K562 (cell line): ENCODE data around the gene SLC34A1. TPM values are rescaled to one million over a fixed set of nuclear protein-coding genes. Genes with fewer than 3 reads are reported as not detected.
A peak's percentile ranks its signal among the peaks of the same experiment; 100 is the strongest.

Experiments used
- ARID1B ChIP-seq: fragments of 450-650 bp; IDR thresholded peaks from 2 replicates; pipeline ENCODE4 v1.6.1; 2016; ENCODE audit warnings: antibody characterized with exemption, mild to moderate bottlenecking, inconsistent platforms
- COPS2 ChIP-seq: fragments of 450-650 bp; conservative IDR thresholded peaks from 2 replicates; pipeline ENCODE4 v1.6.1; 2016; ENCODE audit warnings: mild to moderate bottlenecking, moderate library complexity
- E2F3 ChIP-seq: fragments of 250-450 bp; sonication (Bioruptor Pico); IDR thresholded peaks from 2 replicates; pipeline ENCODE4 v1.4.0; 2020; ENCODE audit warnings: mild to moderate bottlenecking
- FOXP1 ChIP-seq: sonication (generic); formaldehyde crosslinking; IDR thresholded peaks from 2 replicates; pipeline ENCODE4 v1.8.0; 2022; ENCODE audit warnings: mild to moderate bottlenecking, missing genetic modification reagents
- GATAD2A ChIP-seq: fragments of 450-650 bp; IDR thresholded peaks from 2 replicates; pipeline ENCODE4 v1.6.1; 2017
- HNRNPK ChIP-seq: fragments of 200-400 bp; formaldehyde crosslinking; IDR thresholded peaks from one replicate; pipeline ENCODE4 v1.6.1; 2018; ENCODE audit warnings: mild to moderate bottlenecking, low read depth, low read length; ENCODE audit not compliant: poor library complexity, severe bottlenecking
- KLF10 ChIP-seq: fragments of 250-450 bp; sonication (Bioruptor Pico); IDR thresholded peaks from 2 replicates; pipeline ENCODE4 v1.6.1; 2021; ENCODE audit warnings: matching md5 sums
- NFYB ChIP-seq: IDR thresholded peaks from 2 replicates; pipeline ENCODE4 v1.6.1; 2011; ENCODE audit warnings: mild to moderate bottlenecking, moderate library complexity; ENCODE audit not compliant: insufficient read length; ENCODE audit errors: extremely low read depth
- PYGO2 ChIP-seq: fragments of 450-650 bp; IDR thresholded peaks from 2 replicates; pipeline ENCODE4 v1.6.1; 2016; ENCODE audit warnings: mild to moderate bottlenecking, missing genetic modification characterization, moderate library complexity, missing compliant biosample characterization
- RBBP5 ChIP-seq: fragments of 200-600 bp; sonication (generic); IDR thresholded peaks from 2 replicates; pipeline ENCODE4 v1.6.1; 2012; ENCODE audit warnings: borderline replicate concordance, mild to moderate bottlenecking, low read length, control low read depth, inconsistent platforms; ENCODE audit not compliant: insufficient read depth, poor library complexity, severe bottlenecking
- TBP ChIP-seq: optimal IDR thresholded peaks from 2 replicates; pipeline ENCODE3; 2011; ENCODE audit warnings: low read depth, low read length, improper control_type of control experiment
- ZNF124 ChIP-seq: sonication (generic); formaldehyde crosslinking; IDR thresholded peaks from 2 replicates; pipeline ENCODE4 v1.8.1; 2022; ENCODE audit warnings: missing genetic modification reagents
- ZNF24 ChIP-seq: fragments of 450-650 bp; IDR thresholded peaks from 2 replicates; pipeline ENCODE4 v1.6.1; 2016
- ZNF41 ChIP-seq: fragments of 250-450 bp; sonication (Bioruptor Pico); conservative IDR thresholded peaks from 2 replicates; pipeline ENCODE4 v1.4.0; 2020; ENCODE audit warnings: mild to moderate bottlenecking
- ZSCAN32 ChIP-seq: fragments of 450-650 bp; formaldehyde crosslinking; IDR thresholded peaks from 2 replicates; pipeline ENCODE4 v1.4.0; 2020; ENCODE audit warnings: mild to moderate bottlenecking, moderate library complexity
- polyA plus RNA-seq, 8 experiments: library from polyadenylated mRNA; depleted of rRNA in 4 of 8; stranded (reverse) in 5 of 8; unstranded in 3 of 8; fragments of >200 nt; fragmentation: Nextera tagmentation in 2 of 8; fragmentation: Illumina TruSeq in 1 of 8; extraction: Ambion mirVana in 2 of 8; extraction: Trizol in 1 of 8; gene quantifications; 2 replicates each; pipeline versions ENCODE4 v1.2.1 to v1.2.3, GENCODE V29; 2011 to 2014; ENCODE audit warnings: inconsistent platforms in 1 of 8, missing spikeins in 1 of 8
- total RNA-seq, 7 experiments: library from RNA; depleted of rRNA in 6 of 7; stranded (reverse); fragments of >200 nt in 6 of 7; fragmentation: Illumina TruSeq in 2 of 7; extraction: Trizol in 2 of 7; gene quantifications; 2 replicates each; pipeline versions ENCODE4 v1.2.1 to v1.2.3, GENCODE V29; 2011 to 2021; ENCODE audit warnings: low replicate concordance in 1 of 7
- TF ChIP-seq, protein P1 (sequence below): fragments of 450-650 bp; formaldehyde crosslinking; IDR thresholded peaks from 2 replicates; pipeline ENCODE4 v1.4.0; 2020; ENCODE audit warnings: mild to moderate bottlenecking, mixed read lengths
- TF ChIP-seq, protein P2 (sequence below): sonication (generic); formaldehyde crosslinking; IDR thresholded peaks from 2 replicates; pipeline ENCODE4 v1.8.0; 2023; ENCODE audit warnings: missing genetic modification reagents, mild to moderate bottlenecking, borderline replicate concordance
- TF ChIP-seq, protein P3 (sequence below): fragments of 250-450 bp; sonication (Bioruptor Pico); IDR thresholded peaks from 2 replicates; pipeline ENCODE4 v1.5.0; 2021; ENCODE audit warnings: mild to moderate bottlenecking, moderate library complexity

The SLC34A1 gene
- total and polyA plus RNA-seq, 9 of the 15 experiments (the other 6 are each of a cell fraction or from before 2014, with no cell fraction given) = not detected

DNA sequence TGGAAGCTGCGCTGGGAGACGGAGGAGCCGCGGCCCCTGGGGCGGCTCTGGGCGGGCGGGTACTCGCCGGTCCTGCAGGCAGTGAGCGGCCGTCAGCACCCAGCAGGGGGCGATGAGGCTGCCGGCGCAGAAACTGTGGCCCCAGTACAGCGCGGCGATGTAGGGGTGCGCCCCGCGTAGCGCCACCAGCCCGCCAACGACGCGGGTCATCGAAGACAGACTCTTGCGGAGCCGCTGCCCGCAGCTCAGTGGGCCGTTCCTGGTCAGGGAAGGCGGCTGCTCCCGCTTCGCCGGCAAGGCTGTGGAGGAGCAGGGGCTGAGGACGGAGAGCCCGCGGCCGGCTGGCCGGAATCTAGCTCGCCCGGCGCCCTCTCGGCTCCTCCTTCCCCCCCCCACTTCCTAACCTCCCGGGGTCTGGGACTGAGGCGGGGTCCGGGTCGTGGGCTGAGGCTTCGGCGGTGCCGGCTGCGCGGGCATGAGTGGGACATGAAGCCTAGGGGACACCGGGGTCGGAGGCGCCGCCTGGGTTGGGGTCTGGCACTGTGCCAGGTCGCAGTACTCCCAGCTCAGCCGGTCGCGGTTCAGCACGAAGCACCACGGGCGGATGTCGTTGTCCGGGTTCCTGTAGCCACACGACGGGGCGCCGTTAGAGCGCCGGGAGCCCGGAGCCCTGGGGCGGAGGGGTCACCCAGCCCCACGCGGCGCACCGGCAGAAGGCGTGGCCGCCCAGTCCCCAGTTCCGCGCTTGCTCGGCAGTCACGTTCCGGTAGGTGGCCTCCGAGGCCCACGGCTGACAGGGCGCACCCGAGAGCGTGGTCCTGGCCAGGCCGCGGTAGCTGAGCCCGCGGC, 19.8 kb downstream of the SLC34A1 start (continued):
- TF ChIP-seq, protein P1, sequence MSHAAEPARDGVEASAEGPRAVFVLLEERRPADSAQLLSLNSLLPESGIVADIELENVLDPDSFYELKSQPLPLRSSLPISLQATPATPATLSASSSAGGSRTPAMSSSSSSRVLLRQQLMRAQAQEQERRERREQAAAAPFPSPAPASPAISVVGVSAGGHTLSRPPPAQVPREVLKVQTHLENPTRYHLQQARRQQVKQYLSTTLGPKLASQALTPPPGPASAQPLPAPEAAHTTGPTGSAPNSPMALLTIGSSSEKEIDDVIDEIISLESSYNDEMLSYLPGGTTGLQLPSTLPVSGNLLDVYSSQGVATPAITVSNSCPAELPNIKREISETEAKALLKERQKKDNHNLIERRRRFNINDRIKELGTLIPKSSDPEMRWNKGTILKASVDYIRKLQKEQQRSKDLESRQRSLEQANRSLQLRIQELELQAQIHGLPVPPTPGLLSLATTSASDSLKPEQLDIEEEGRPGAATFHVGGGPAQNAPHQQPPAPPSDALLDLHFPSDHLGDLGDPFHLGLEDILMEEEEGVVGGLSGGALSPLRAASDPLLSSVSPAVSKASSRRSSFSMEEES (CRISPR knock-in tag) = no peak
- TF ChIP-seq TBP (peak; percentile 59), ARID1B (peak; percentile 55), NFYB (no peak), ZNF24 (no peak), ZNF124 (CRISPR knock-in tag) (0 out of 2 replicates have a peak, but pooled peaks have one; percentile 64), ZNF41 (CRISPR knock-in tag) (no peak), ZSCAN32 (no peak), PYGO2 (tag) (no peak), GATAD2A (peak; percentile 83), FOXP1 (peak; percentile 83; the same call in 1 of the 2 replicates), COPS2 (no peak), HNRNPK (peak; percentile 78), E2F3 (CRISPR knock-in tag) (peak; percentile 50; the same call in 1 of the 2 replicates), KLF10 (no peak), RBBP5 (peak; percentile 37)
- TF ChIP-seq, protein P2, sequence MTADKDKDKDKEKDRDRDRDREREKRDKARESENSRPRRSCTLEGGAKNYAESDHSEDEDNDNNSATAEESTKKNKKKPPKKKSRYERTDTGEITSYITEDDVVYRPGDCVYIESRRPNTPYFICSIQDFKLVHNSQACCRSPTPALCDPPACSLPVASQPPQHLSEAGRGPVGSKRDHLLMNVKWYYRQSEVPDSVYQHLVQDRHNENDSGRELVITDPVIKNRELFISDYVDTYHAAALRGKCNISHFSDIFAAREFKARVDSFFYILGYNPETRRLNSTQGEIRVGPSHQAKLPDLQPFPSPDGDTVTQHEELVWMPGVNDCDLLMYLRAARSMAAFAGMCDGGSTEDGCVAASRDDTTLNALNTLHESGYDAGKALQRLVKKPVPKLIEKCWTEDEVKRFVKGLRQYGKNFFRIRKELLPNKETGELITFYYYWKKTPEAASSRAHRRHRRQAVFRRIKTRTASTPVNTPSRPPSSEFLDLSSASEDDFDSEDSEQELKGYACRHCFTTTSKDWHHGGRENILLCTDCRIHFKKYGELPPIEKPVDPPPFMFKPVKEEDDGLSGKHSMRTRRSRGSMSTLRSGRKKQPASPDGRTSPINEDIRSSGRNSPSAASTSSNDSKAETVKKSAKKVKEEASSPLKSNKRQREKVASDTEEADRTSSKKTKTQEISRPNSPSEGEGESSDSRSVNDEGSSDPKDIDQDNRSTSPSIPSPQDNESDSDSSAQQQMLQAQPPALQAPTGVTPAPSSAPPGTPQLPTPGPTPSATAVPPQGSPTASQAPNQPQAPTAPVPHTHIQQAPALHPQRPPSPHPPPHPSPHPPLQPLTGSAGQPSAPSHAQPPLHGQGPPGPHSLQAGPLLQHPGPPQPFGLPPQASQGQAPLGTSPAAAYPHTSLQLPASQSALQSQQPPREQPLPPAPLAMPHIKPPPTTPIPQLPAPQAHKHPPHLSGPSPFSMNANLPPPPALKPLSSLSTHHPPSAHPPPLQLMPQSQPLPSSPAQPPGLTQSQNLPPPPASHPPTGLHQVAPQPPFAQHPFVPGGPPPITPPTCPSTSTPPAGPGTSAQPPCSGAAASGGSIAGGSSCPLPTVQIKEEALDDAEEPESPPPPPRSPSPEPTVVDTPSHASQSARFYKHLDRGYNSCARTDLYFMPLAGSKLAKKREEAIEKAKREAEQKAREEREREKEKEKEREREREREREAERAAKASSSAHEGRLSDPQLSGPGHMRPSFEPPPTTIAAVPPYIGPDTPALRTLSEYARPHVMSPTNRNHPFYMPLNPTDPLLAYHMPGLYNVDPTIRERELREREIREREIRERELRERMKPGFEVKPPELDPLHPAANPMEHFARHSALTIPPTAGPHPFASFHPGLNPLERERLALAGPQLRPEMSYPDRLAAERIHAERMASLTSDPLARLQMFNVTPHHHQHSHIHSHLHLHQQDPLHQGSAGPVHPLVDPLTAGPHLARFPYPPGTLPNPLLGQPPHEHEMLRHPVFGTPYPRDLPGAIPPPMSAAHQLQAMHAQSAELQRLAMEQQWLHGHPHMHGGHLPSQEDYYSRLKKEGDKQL (CRISPR knock-in tag) = no peak
- TF ChIP-seq, protein P3, sequence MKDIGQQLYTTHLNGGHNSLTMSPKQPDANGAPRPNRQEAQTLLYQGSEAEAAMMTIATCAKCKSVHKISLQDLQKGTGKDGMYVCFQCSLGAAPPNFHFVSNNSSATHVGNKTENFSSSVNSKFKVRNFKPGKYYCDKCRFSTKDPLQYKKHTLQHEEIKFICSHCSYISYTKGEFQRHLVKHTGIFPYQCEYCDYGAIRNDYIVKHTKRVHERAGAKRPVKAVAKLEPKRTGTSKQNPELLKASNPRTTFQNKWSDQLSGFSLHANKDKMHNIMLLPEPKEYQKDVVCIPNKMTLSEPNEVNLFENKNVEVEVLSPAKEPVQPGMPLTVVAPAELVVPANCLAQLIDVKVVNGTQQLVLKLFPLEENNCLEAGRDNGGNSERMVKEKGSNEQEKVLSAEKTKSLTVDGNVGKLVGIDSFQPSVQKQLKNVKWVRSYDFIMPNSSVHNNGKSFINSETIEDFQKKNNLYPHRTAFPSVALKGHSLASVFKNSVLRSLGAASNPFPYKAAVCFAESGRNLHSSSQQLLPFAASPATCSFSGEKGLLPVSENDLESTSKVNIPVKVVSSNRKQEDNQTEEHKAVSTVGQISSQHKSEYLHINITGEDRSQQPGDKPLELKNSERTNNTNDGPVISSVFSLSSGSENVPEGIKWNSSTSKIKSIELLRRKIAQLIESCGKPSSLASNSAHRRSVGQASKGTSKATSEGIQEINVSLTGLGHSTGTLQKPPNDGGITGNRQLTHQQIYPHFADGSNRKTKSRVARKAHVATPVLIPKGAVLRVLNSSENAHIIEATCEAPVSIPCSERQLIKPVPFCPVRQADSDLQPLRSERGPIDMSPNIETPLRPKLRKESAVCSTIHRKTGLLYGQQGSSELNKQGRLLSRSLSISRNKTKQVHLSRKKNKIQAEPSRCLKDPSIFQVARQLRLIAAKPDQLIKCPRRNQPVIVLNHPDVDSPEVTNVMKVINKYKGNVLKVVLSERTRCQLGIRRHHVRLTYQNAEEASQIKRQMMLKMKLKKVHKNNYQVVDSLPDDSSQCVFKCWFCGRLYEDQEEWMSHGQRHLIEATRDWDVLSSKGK (CRISPR knock-in tag) = no peak
